Right lobe of liver (tissue), 4 donors: ENCODE results near the gene HDAC4.

Experiments
- CTCF ChIP-seq, 4 donors: fragments of 200-600 bp in 3 of 4; fragments of 450-650 bp in 1 of 4; IDR thresholded peaks; one replicate each; pipeline versions ENCODE4 v1.5.1 to v1.8.0; 2016 to 2022; ENCODE audit warnings: antibody characterized with exemption in 4 of 4, mild to moderate bottlenecking in 2 of 4
- POLR2A ChIP-seq: fragments of 450-650 bp; IDR thresholded peaks from one replicate; pipeline ENCODE4 v1.6.1; 2017; ENCODE audit warnings: antibody characterized with exemption, mild to moderate bottlenecking
- donor health status: DM: no; HTN: no; CAD: no.
- donor health status: DM: no; HTN: no; CAD: no.
- donor health status: DM: no; HTN: yes; CAD: no.

- TF ChIP-seq CTCF (IDR thresholded peaks at IDR 0.05) (no peak), POLR2A (no peak)
These were observed 197.2 kb downstream of the HDAC4 start for GRCh38 chr2:239203443-239204135.
